HUES6 (cell line): ENCODE measurements around the gene MPG.

Source experiments
- H3K27ac ChIP-seq: 2 replicates; pipeline ENCODE4 v1.7.0; 2013; ENCODE audit warnings: low read depth, mild to moderate bottlenecking, low read length, inconsistent platforms
- H3K27me3 ChIP-seq: 2 replicates; pipeline ENCODE4 v1.6.1; 2013; ENCODE audit warnings: low read length; ENCODE audit not compliant: control insufficient read depth, insufficient read depth
- H3K36me3 ChIP-seq: 2 replicates; pipeline ENCODE4 v1.6.1; 2013; ENCODE audit warnings: low read length; ENCODE audit not compliant: control insufficient read depth, insufficient read depth
- H3K4me1 ChIP-seq: 2 replicates; pipeline ENCODE4 v1.6.1; 2013; ENCODE audit warnings: low read length; ENCODE audit not compliant: control insufficient read depth, insufficient read depth
- H3K4me3 ChIP-seq: 2 replicates; pipeline ENCODE4 v1.5.1; 2013; ENCODE audit warnings: low read depth, low read length
- H3K9ac ChIP-seq: one replicate; pipeline ENCODE4 v1.6.1; 2013; ENCODE audit warnings: mild to moderate bottlenecking, low read length
- H3K9me3 ChIP-seq: 2 replicates; pipeline ENCODE4 v1.6.1; 2013; ENCODE audit warnings: low read depth, low read length; ENCODE audit not compliant: control insufficient read depth, insufficient read depth

The MPG gene

DNA sequence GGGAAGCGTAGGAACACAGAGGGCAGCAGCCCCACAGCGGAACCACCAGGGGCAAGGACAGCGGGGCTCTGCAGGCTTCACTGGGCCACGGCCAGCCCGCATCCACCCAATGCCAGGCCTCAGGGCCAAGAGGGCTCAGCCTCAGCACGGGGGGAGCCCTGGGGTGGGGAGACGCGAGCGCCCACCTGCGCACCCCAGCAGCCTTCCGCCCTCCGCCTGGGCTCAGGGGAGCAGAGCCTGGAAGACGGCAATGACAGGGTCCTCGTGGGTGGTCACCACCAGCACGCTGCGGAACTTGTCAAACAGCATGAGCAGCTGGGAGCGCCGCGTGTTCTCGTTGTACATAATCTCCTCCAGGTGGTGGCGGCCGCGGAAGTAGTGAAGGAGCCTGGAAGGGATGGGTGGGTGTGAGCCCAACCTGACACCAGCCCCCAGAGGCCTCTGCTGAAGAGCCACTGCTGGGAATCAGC lies 8.5 kb downstream of the MPG start:
- Histone ChIP-seq H3K4me1 (no peaks in the 10 kb centered on the region), H3K9me3 (no peaks in the 10 kb centered on the region), H3K9ac (no peak overlapping the region), H3K4me3 (no peak overlapping the region), H3K36me3 (peaks cover 75% of the 10 kb centered on the region), H3K27me3 (no peaks in the 10 kb centered on the region), H3K27ac (no peak overlapping the region)

DNA sequence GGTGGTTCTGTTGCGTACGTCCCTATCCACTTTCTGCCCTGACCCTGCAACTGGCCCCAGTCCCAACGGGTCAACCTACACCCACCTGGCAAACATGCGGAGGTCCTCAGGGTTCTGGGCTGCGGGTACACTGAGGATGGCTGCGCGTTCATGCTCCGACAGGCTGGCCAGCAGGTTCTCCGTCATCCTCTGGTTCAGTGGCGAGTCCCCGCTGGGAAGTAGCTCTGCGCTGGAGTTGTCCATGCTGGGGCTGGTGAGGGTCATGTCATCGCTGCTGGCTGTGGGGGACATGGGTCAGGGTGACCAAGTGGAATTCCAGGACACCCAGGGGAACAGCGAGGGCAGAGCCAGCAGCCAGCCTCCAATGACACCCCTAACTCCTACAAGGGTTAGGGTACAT lies 10.6 kb downstream of the MPG start:
- Histone ChIP-seq H3K27ac (no peak overlapping the region), H3K9me3 (no peaks in the 10 kb centered on the region), H3K9ac (no peak overlapping the region), H3K36me3 (peaks cover 72% of the 10 kb centered on the region), H3K4me3 (no peak overlapping the region), H3K27me3 (no peaks in the 10 kb centered on the region), H3K4me1 (no peaks in the 10 kb centered on the region)

DNA sequence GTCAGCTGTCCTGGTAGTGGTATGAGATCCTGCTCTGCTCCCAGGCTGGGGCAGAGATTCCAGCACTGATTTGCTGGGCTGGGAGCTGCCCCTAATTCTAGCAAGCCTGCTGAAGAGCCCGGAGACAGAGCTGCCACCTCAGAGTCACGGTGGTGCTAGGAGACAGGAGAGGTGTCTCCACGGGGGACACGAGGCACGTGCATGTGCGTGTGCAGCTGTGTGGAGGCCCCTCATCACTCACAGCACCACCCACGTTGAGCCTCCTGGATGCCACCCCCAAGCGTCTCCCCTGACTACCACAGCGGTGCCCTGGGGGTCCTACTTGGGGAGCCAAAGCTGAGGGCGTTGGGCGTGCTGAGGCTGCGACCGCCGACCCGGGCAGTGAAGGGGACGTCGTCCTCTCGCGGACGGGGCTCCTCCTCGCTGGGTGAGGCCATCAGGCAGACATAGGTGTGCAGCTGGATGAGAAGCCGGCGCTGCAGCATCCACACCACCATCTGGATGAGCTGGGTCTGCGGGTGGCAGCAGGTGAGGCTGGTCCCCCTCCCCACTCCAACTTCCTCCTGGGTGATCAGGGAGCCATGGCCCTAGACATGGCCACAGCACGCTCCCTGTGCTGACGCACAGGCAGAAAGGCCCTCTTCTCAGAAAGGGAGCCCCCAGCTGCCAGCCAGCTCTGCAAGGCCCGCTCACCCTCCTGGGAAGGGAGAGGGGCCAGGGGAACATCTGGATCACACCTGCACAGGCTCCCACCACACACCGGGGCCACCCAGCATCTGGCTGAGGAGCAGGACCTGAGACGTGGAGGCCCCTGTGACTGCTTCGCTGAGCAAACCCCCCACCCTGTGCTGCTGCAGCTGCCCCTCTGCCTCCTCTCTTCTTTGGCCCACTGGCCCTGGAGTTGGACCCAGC lies 11.6 kb downstream of the MPG start:
- H3K36me3 ChIP-seq = peaks cover 63% of the 10 kb centered on the region
- H3K4me1 ChIP-seq = no peaks in the 10 kb centered on the region
- H3K27me3 ChIP-seq = no peaks in the 10 kb centered on the region
- H3K9ac ChIP-seq = no peak overlapping the region
- no peaks in the 10 kb centered on the region for H3K9me3 ChIP-seq
- no peak overlapping the region for H3K4me3 ChIP-seq
- no peak overlapping the region for H3K27ac ChIP-seq

DNA sequence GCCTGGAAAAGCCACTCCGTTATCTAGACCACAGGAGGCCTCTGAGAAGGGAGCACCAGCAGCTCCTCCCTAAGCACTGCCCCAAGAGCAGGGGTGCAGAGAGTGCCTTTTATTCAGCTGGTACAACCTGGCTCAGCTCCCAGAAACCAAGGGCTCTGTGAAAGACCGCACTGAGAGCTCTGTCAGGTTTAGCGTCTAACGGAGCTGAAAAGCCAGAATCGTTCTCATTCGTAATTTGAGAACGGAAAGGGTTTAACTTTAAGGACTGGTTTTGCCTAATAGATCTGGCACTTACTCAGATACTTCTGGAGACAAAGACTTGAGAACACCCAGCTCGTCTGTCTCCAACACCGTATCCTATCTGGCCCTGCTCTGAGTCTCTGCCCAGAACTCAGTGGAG lies 13.5 kb downstream of the MPG start:
- Histone ChIP-seq H3K4me3 (no peak overlapping the region), H3K27ac (no peak overlapping the region), H3K9me3 (no peaks in the 10 kb centered on the region), H3K4me1 (no peaks in the 10 kb centered on the region; the same call in 1 of the 2 replicates), H3K36me3 (peaks cover 45% of the 10 kb centered on the region), H3K27me3 (no peaks in the 10 kb centered on the region), H3K9ac (no peak overlapping the region)

DNA sequence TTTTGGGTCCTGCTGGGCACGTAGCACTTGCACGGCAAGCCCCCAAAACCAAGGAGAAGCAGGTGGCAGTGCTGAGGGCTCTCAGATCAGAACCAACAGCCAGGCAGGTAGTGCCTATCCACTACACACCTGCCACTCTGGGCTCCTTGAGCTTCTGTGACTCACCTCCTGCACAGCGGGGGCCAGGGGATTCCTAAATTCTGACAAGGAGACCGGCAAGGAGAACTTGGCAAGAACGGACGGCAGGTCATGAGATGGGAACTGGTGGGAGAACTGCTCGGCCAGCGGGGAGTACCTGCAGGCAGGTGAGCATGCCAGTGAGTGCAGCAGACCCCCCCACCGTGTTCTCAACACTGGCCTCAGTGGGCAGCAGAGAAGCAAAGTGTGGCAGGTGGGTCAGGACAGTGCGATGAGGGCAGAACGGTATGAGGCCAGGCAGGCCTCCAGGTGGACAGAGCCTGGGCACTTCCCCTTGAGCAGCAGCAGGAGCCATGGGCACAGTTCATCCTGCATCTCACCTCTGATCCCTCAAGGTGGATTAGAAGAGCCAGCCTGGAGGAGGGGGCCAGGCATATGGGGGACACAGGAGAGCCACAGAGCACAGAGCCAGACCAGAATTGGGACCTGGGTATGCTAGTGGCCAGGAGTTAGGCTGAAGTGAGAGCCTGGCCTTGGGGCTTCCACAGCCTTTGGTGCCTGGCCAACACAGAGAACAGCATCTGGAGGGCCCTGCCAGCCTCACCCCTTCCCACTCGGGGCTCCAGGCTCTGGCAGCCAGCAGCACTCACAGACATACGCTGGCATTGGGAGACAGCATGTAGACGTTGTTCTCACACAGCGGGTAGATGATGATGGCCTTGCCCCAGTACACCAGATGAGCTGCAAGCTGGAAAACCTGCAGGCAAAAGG lies 14.7 kb downstream of the MPG start:
- Histone ChIP-seq H3K4me1 (no peaks in the 10 kb centered on the region; the same call in 1 of the 2 replicates), H3K9me3 (no peaks in the 10 kb centered on the region), H3K36me3 (peaks cover 38% of the 10 kb centered on the region), H3K27me3 (no peaks in the 10 kb centered on the region), H3K27ac (no peak overlapping the region), H3K9ac (no peak overlapping the region), H3K4me3 (no peak overlapping the region)

DNA sequence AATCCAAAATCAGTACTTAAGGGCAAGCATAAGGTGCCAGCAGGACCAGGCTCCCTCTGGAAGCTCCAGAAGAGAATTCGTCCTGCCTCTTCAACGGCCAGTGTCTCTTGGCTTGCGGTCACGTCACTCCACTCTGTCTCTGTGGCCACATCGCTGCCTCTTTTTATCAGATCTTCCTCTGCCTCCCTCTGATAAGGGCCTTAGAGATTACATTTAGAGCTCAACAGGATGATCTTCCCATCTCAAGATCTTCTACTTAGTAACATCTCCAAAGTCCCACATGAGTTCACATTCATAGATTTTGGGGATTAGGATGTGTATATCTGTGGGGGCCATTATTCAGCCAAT lies 16.9 kb downstream of the MPG start:
- H3K9ac ChIP-seq = no peak overlapping the region
- H3K36me3 ChIP-seq = peaks cover 26% of the 10 kb centered on the region
- H3K27me3 ChIP-seq = no peaks in the 10 kb centered on the region
- H3K4me1 ChIP-seq = no peaks in the 10 kb centered on the region; the same call in 1 of the 2 replicates
- H3K27ac ChIP-seq = no peak overlapping the region
- H3K9me3 ChIP-seq = no peaks in the 10 kb centered on the region
- no peak overlapping the region for H3K4me3 ChIP-seq

DNA sequence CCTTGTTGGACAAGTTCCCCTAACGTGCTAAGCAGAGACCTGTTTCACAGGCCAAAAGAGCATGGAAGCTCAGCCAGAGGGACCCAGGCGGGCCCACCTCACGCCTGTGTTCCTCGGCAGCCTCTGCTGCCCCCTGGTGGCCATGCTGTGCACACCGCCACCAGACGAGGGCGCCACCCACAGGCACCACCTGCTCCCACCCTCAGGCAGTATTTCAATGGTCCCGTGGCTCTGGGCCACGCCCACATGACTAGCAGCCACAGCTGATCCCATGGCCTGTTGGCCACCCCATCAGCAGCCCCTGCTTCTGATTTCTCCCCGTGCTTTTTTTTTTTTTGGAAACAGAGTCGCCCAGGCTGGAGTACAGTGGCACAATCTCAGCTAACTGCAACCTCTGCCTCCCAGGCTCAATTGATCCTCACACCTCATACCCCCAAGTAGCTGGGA lies 18.9 kb downstream of the MPG start:
- Histone ChIP-seq H3K27me3 (no peaks in the 10 kb centered on the region), H3K36me3 (peaks cover 19% of the 10 kb centered on the region), H3K9me3 (no peaks in the 10 kb centered on the region), H3K4me3 (no peak overlapping the region), H3K27ac (no peak overlapping the region), H3K4me1 (no peaks in the 10 kb centered on the region; the same call in 1 of the 2 replicates), H3K9ac (no peak overlapping the region)

DNA sequence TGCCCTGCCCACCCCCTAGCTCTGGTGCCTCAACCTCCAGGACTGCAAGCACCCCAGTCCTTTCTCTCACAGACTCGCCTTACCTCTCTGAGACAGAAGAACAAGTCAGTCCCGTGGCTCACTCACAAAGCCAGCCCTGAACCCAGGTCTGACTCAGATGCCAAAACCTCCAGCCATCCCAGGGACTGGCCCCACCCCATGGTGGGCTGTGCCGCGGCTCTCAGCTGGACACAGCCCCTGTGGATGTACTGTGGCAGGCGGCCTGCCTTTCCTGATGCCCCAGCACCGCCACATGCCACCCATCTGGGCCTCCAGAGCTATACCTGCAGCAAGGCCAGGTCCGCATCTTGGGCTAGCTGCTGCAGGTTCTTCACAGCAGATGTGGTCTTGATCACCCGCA lies 19.8 kb downstream of the MPG start:
- Histone ChIP-seq H3K9me3 (no peaks in the 10 kb centered on the region), H3K4me3 (no peak overlapping the region), H3K27ac (no peak overlapping the region), H3K9ac (no peak overlapping the region), H3K27me3 (no peaks in the 10 kb centered on the region), H3K4me1 (no peaks in the 10 kb centered on the region; the same call in 1 of the 2 replicates), H3K36me3 (peaks cover 15% of the 10 kb centered on the region)

DNA sequence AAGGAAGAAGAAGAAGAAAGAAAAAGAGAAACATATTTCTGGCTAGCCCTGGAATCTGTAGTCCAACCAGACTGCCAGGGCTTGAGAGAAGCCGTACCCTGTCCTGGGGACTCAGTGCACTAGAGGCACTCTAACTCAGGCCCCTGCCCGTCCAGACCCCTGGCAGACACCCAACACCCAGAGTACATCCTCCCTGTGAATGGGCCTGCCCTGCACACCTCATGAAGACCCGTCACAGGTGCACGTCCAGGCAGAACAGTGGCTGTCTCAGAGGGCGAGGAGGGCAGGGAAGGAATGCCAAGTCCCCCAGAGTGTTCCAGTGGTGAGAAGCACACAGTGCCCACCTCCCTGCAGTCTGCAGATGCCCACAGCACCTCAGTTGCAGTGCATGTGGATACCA lies 23.0 kb downstream of the MPG start:
- no peaks in the 10 kb centered on the region; the same call in 1 of the 2 replicates for H3K4me1 ChIP-seq
- H3K27me3 ChIP-seq = no peaks in the 10 kb centered on the region
- peaks cover 17% of the 10 kb centered on the region; the same call in 1 of the 2 replicates for H3K36me3 ChIP-seq
- no peak overlapping the region for H3K27ac ChIP-seq
- H3K4me3 ChIP-seq = no peak overlapping the region
- no peaks in the 10 kb centered on the region for H3K9me3 ChIP-seq
- H3K9ac ChIP-seq = no peak overlapping the region

DNA sequence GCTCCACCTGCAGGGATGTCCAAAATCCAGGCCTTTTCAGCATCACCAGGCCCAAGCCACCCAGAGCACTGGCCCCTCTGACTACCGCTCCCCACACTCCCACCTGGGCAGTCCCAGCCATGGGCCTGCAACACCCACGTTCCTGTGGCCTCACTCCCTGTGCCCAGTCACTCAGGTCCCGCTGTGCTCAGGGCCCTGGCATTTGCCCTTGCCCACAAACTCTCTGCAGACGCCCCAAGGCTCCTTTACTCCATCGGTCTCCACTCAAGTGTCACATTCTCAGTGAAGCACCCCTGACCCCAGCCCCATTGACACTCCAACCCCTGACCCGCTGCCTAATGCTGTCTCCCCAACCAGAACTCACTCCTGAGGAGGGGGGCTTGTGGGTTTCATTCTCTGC lies 23.6 kb downstream of the MPG start:
- Histone ChIP-seq H3K27ac (no peak overlapping the region), H3K4me3 (no peak overlapping the region), H3K9ac (no peak overlapping the region), H3K9me3 (no peaks in the 10 kb centered on the region), H3K4me1 (no peaks in the 10 kb centered on the region), H3K27me3 (no peaks in the 10 kb centered on the region), H3K36me3 (peaks cover 17% of the 10 kb centered on the region; the same call in 1 of the 2 replicates)
